HG03066 (cell line): ENCODE data around the gene CALN1.

Source experiments
- ATAC-seq: cut with Tn5 transposase; IDR thresholded peaks from one replicate; pipeline ENCODE4 v1.9.1; 2021; ENCODE audit warnings: low read depth; ENCODE audit not compliant: unreplicated experiment

CALN1 gene

DNA sequence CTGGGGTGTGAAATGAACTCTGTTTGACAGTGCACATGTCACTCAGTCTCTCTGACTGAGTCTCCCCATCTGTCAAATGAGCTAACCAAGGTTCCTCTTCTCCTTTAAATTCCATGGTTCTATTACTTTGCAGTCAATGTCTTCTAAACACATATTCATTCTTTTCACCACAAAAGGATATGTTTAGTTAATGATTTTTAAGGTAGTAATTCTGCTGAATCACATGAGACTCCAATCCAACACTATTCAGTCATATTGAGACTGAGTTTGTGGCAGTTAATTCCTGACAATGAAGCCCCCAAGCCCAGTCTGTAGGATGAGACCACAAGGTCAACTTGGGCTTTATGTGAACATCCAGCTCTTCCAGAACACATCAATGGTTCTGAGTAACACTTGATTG, 85.3 kb downstream of the CALN1 start:
- no peak for ATAC-seq

DNA sequence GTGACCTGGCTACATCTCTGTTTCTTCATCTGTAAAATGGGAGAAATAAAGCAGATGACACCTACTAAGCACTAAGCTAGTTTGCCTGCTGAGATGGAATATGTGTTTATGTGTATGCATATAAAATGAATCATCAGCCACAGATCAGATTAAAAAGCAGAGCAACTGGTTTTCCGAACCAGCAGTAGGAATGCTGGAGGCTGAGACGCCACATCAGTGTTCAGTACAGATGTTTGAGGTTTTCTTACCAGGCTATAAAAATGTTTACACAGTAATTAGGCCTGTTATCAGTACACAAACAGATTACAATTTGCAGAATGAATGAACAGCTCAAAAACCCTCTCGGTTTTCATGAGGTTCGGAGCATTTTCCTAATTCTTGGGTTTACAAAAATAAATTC, 85.8 kb downstream of the CALN1 start:
- no peak for ATAC-seq

GRCh38 chr7:72325561-72325960, 86.6 kb downstream of the CALN1 start:
- no peak for ATAC-seq

- ATAC-seq: no peak
These were observed 90.5 kb downstream of the CALN1 start for GRCh38 chr7:72321637-72322036.

DNA sequence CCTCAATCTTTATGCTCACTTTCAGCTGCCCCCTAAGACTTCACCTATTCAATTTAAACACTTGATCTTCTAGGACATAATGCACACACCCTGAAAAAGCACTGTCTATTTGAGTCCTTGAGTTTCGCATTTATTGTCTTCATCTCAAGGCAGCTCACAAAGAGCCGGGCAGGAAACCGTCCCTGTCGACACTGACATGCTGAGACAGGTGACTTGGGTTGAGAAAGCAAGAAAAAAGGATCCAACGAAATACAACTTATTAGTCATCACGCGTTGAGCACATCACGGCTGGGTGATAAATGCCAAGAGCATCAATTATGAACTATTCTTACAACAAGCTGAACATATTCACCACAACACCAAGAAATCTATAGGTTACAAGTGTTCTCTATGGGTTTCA, 91.1 kb downstream of the CALN1 start:
- no peak for ATAC-seq

DNA sequence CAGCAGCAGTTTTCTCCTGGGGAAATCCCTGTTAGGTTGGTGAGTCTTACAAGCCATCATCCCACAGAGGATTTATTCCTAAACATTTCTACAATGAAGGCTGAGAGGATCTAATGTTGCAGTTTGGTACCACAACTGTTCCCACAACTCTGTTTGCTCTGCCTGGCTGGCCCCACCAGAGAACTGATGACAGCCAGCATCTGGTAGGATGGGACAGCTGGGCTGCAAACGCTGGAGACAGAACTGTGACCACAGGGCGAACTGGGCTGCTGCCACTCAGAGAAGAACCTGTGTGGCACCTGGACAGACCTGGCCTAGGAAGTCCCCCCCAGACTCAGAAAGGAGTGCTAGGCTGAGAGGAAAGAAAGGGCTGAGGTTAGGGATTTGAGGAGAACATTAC, 94.8 kb downstream of the CALN1 start:
- ATAC-seq: no peak

GRCh38 chr7:72316148-72316547, 96.0 kb downstream of the CALN1 start:
- ATAC-seq: no peak

DNA sequence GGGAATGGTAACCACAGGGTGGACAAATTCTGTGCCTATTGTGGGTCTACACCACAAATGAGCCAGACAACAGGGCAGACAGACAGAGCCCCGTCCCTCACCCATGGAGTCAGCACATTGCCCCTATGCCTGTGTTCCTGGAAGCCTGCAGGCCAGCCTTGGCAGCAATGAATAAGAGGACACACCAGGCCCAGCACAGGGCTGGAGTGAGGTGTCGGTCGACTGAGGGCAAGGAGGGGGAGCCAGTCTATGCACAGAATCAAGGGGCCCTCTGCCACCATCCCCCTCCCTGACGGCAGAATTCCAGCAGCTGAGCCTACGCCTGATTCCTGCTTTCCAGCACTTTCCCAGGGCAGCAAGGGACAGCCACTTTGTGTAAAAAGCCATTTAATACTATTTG, 98.2 kb downstream of the CALN1 start:
- ATAC-seq: no peak

GRCh38 chr7:72310301-72310700, 101.8 kb downstream of the CALN1 start:
- ATAC-seq: no peak

DNA sequence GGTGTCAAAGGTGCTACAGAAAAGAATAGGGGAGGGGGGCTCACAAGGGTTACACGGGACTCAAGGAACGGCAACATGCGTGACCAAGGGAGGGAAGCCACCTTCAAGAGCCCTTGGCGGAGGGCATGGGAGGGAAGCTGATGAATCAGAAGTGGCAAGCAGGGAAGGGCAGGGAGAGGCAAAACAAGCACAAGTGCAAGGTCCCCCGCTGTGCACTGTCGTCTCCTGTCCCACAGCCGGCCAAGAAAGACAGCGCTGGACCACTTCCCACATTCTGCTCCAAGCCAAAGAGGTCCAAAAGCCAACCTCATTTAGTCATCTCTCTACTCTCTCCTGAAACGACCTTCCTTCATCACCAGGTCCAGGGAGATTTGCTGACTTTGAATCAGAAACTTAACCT, 102.7 kb downstream of the CALN1 start:
- ATAC-seq: no peak

- no peak for ATAC-seq
These were observed 103.2 kb downstream of the CALN1 start for GRCh38 chr7:72308986-72309385.

GRCh38 chr7:72307566-72307965, 104.6 kb downstream of the CALN1 start:
- ATAC-seq: no peak

- ATAC-seq: no peak
These were observed 113.2 kb downstream of the CALN1 start for GRCh38 chr7:72298912-72299311.

GRCh38 chr7:72298091-72298490, 114.0 kb downstream of the CALN1 start:
- ATAC-seq: no peak

DNA sequence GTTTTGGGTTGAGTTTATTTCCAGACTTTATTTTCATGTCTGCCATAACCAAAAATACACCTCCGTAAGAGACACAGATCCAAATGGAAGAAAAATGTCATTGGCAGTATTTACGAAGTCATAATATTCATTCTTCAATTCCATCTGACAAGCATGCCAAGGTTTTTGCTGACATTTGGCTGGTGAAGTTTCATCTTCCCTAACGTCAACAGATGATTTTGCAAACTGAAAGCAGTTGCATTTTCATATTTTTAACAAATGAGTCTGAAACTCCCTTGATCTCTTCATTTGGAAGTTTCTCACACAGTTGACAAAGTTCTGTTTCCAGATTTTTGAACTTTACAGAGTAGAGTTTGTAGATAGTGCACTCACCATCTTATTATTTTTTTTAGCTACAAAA, 114.5 kb downstream of the CALN1 start:
- ATAC-seq: no peak

DNA sequence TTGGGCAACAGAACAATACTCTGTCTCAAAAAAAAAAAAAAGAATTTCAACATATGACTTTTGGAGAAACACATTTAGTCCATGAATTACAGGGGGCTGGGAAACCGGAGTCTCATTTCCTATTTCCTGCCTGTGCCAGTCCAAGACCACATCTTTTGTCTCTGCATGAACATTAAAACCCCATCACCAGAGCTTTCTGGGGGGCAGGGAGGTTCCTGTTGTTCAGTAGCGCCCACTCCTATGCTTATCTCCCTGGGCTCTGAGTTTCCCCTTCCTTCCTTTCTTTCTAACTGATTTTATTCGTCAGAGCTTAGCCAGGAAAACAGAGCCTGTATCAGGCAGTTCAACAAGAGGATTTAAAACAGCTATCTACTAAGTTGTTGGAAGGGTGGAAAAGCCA, 119.3 kb downstream of the CALN1 start:
- no peak for ATAC-seq

- no peak for ATAC-seq
These were observed 120.0 kb downstream of the CALN1 start for GRCh38 chr7:72292118-72292517.

DNA sequence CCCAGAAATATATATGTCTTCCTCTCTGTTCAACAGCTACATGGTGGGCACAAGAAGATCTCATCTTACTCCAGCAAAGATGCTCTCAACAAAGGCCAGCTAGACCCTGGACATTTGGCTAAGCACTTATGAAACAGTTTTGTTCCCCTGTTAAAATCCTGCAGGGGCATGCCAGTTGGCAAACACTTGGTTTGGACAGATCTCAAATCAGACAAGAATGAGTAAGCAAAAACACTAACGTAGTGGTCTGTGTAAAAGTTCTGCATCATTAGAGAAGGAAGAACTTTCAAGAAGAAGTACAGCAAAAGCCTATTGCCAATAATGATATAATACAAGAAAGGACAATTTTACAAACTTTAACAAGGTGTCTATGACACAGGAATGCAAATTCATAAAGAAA, 125.6 kb downstream of the CALN1 start:
- ATAC-seq: no peak

GRCh38 chr7:72283309-72283708, 128.8 kb downstream of the CALN1 start:
- no peak for ATAC-seq

- ATAC-seq: no peak
These were observed 130.8 kb downstream of the CALN1 start for GRCh38 chr7:72281308-72281707.

GRCh38 chr7:72279203-72279602, 132.9 kb downstream of the CALN1 start:
- ATAC-seq: no peak

- no peak for ATAC-seq
These were observed 133.6 kb downstream of the CALN1 start for GRCh38 chr7:72278550-72278949.

GRCh38 chr7:72275382-72276070, 136.6 kb downstream of the CALN1 start:
- no peak for ATAC-seq
